ENCODE results near the gene RCOR1. TPM values are rescaled to one million over a fixed set of nuclear protein-coding genes. Genes with fewer than 3 reads are reported as not detected.

The RCOR1 gene
- total and polyA plus RNA-seq, 2 of the 8 experiments (the other 6 are each of a cell fraction or from before 2014, with no cell fraction given): 12.3 to 26.3 TPM

DNA sequence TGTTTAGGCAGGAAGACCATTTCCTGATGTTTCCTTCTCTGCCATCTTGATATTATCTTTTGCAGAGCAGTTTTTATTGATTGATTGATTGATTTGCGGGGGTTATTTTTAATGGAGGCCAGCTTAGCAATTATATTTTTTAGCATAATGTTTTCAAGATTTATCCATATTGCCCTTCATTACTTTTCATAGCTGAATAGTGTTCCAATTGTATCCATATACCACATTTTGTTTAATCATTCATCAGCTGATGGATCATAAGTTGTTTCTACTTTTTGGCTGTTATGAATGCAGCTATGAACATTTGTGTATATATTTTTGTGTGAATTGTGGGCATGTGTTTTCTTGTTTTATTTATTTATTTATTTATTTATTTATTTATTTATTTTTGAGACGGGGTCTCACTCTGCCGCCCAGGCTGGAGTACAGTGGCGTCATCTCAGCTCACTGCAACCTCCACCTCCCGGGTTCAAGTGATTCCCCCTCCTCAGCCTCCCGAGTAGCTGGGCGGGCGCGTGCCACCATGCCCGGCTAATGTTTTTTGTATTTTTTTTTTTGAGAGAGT lies 20.9 kb upstream of the RCOR1 start:
- Histone ChIP-seq H2BK12ac (ENCODE audit: low read depth, low read length) (no peak overlapping the region), H4K20me1 (replicated peaks in 1 of 2; ENCODE audit: control insufficient read depth in 1 of 2, insufficient read depth in 2 of 2, low read length in 2 of 2) (no peaks in the 10 kb centered on the region), H3K4me2 (ENCODE audit: insufficient read depth in 1 of 2, low read depth in 2 of 2, low read length in 2 of 2) (no peak overlapping the region), H3K56ac (replicated peaks; ENCODE audit: insufficient read length, low read depth, low read length) (no peak overlapping the region), H3K14ac (ENCODE audit: insufficient read length) (no peak overlapping the region), H2AFZ (ENCODE audit: low read length) (no peak overlapping the region; the same call in 1 of the 2 replicates), H3K9me3 (ENCODE audit: insufficient read depth in 2 of 2, low read depth in 1 of 2, low read length in 1 of 2) (no peaks in the 10 kb centered on the region), H2BK5ac (ENCODE audit: low read depth, low read length) (no peak overlapping the region), H3K27me3 (replicated peaks in 1 of 4; ENCODE audit: control insufficient read depth in 3 of 4, extremely low read depth in 1 of 4, insufficient read depth in 3 of 4, low read length in 3 of 4) (no peaks in the 10 kb centered on the region), H3K4me1 (replicated peaks in 1 of 4; ENCODE audit: control insufficient read depth in 3 of 4, insufficient read depth in 4 of 4, low read length in 3 of 4) (peaks cover 0 to 8% (median 5%) of the 10 kb centered on the region in 4 experiments; a peak in 5 of 7 replicates), H3K4ac (replicated peaks; ENCODE audit: insufficient read length, low read depth, low read length) (no peak overlapping the region), H3K27ac (ENCODE audit: low read depth, low read length) (no peak overlapping the region), H3K36me3 (ENCODE audit: control insufficient read depth in 2 of 4, insufficient read depth in 4 of 4, low read length in 3 of 4) (no peaks in the 10 kb centered on the region), H3K79me2 (ENCODE audit: control insufficient read depth in 1 of 2, insufficient read depth in 2 of 2, low read length in 2 of 2) (no peaks in the 10 kb centered on the region), H3K23ac (ENCODE audit: insufficient read length) (no peak overlapping the region), H4K91ac (replicated peaks; ENCODE audit: insufficient read length, low read length) (no peak overlapping the region), H4K8ac (ENCODE audit: extremely low read depth, insufficient read depth, low read length) (no peak overlapping the region), H2AK5ac (ENCODE audit: low read depth, low read length) (no peak overlapping the region), H2BK120ac (replicated peaks; ENCODE audit: low read depth, low read length) (no peak overlapping the region), H2BK20ac (ENCODE audit: low read length) (no peak overlapping the region), H4K5ac (ENCODE audit: insufficient read length, low read depth, low read length) (no peak overlapping the region), H2BK15ac (ENCODE audit: low read length) (no peak overlapping the region), H3K23me2 (ENCODE audit: low read depth, low read length) (no peaks in the 10 kb centered on the region), H3K4me3 (ENCODE audit: extremely low read depth in 1 of 4, insufficient read depth in 2 of 4, low read depth in 3 of 4, low read length in 4 of 4) (no peak overlapping the region), H3K18ac (ENCODE audit: extremely low read depth, low read length) (no peak overlapping the region), H3K9ac (replicated peaks in 1 of 4; ENCODE audit: extremely low read depth in 1 of 4, low read depth in 3 of 4, low read length in 3 of 4) (no peak overlapping the region), H3K79me1 (ENCODE audit: low read depth, low read length) (no peaks in the 10 kb centered on the region)
- 99% methylated on average over 10 of the region's 10 CpGs; no CpG with 5 or more reads in 1 of the 2 experiments for WGBS, 2 experiments (ENCODE audit: extremely low coverage in 1 of 2, insufficient coverage in 1 of 2, insufficient read length in 1 of 2, insufficient replicate concordance in 2 of 2, low coverage in 1 of 2, low lambda C conversion rate in 2 of 2, missing lambda C conversion rate in 1 of 2)
- ChIA-PET POLR2A (ENCODE audit: partially characterized antibody) (interaction anchor here (1.4 to 3.0 kb wide), 2 partner anchors 9 to 20 kb away, joined by 3 to 7 read pairs; no protein-coding TSS in a partner anchor), CTCF (ENCODE audit: partially characterized antibody) (interaction anchor here (0.7 to 2.8 kb wide), 9 partner anchors 11 to 115 kb away, joined by 3 to 18 read pairs (median 4); no protein-coding TSS in a partner anchor)
- no peak for FAIRE-seq
- DNase-seq (ENCODE audit: low read depth in 1 of 2, low spot score in 2 of 2): no peak
- no peak for TF ChIP-seq NANOG (IDR thresholded peaks at IDR 0.05; ENCODE audit: insufficient read depth, low read depth, low read length, poor library complexity, severe bottlenecking)
- no peak for TF ChIP-seq EP300 (IDR thresholded peaks at IDR 0.05; ENCODE audit: borderline replicate concordance in 1 of 2, low read depth in 2 of 2, low read length in 2 of 2)
- TF ChIP-seq CHD2 (IDR thresholded peaks at IDR 0.05; ENCODE audit: low read length): no peak
- TF ChIP-seq, protein P1, sequence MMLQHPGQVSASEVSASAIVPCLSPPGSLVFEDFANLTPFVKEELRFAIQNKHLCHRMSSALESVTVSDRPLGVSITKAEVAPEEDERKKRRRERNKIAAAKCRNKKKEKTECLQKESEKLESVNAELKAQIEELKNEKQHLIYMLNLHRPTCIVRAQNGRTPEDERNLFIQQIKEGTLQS (IDR thresholded peaks at IDR 0.05; ENCODE audit: insufficient read depth, low read depth, low read length): no peak
- no peak for TF ChIP-seq POLR2AphosphoS5 (IDR thresholded peaks at IDR 0.05; ENCODE audit: low read depth, low read length)
- TF ChIP-seq TEAD4 (IDR thresholded peaks at IDR 0.05; ENCODE audit: low read depth, low read length): no peak
- TF ChIP-seq CBX5 (IDR thresholded peaks at IDR 0.05; ENCODE audit: low read depth, low read length): no peak
- TF ChIP-seq SRF (IDR thresholded peaks at IDR 0.05; ENCODE audit: low read depth, low read length): no peak
- no peak for TF ChIP-seq ASH2L (IDR thresholded peaks at IDR 0.05; ENCODE audit: low read length)
- TF ChIP-seq SIRT6 (IDR thresholded peaks at IDR 0.05; ENCODE audit: low read length): no peak
- no peak for TF ChIP-seq SIN3A (conservative IDR thresholded peaks at IDR 0.05 in 1 of 2, IDR thresholded peaks at IDR 0.05 in 1 of 2; ENCODE audit: low read depth in 1 of 2, low read length in 2 of 2)
- no peak for TF ChIP-seq GABPA (IDR thresholded peaks at IDR 0.05; ENCODE audit: borderline replicate concordance, insufficient read depth, low read length)
- no peak for TF ChIP-seq EZH2 (IDR thresholded peaks at IDR 0.05; ENCODE audit: low read depth, low read length, severe bottlenecking)
